Mesendoderm (in vitro differentiated cells): ENCODE data around the gene CSNK1G3.

Source experiments
- DNase-seq: peaks from one replicate; pipeline ENCODE4 v3.0.0; 2013
- H2AK5ac ChIP-seq: 2 replicates; pipeline ENCODE4 v1.6.1; 2013; ENCODE audit warnings: low read length, inconsistent platforms
- H2BK120ac ChIP-seq: 2 replicates; pipeline ENCODE4 v1.6.1; 2013; ENCODE audit warnings: low read depth, mild to moderate bottlenecking, low read length, moderate library complexity, mixed read lengths
- H2BK15ac ChIP-seq: replicated peaks from 2 replicates; pipeline ENCODE4 v1.6.1; 2013; ENCODE audit warnings: low read depth, mild to moderate bottlenecking, moderate library complexity
- H2BK5ac ChIP-seq: 2 replicates; pipeline ENCODE4 v1.6.1; 2013; ENCODE audit warnings: low read length, inconsistent platforms
- H3K18ac ChIP-seq: 2 replicates; pipeline ENCODE4 v1.6.1; 2013; ENCODE audit warnings: mild to moderate bottlenecking, low read length, mixed read lengths
- H3K23ac ChIP-seq: one replicate; pipeline ENCODE4 v1.6.1; 2013; ENCODE audit warnings: low read length
- H3K27ac ChIP-seq: 2 replicates; pipeline ENCODE4 v1.5.1; 2013; ENCODE audit warnings: low read depth, mild to moderate bottlenecking, inconsistent platforms, low read length, moderate library complexity
- H3K27me3 ChIP-seq: 2 replicates; pipeline ENCODE4 v1.6.1; 2013; ENCODE audit warnings: low read length, control low read depth, mild to moderate bottlenecking, inconsistent platforms; ENCODE audit not compliant: insufficient read depth, poor library complexity
- H3K36me3 ChIP-seq: 2 replicates; pipeline ENCODE4 v1.6.1; 2013; ENCODE audit warnings: low read length, inconsistent platforms; ENCODE audit not compliant: control insufficient read depth, insufficient read depth
- H3K4ac ChIP-seq: one replicate; pipeline ENCODE4 v1.6.1; 2013; ENCODE audit warnings: low read depth, mild to moderate bottlenecking, low read length, moderate library complexity
- H3K4me1 ChIP-seq: 2 replicates; pipeline ENCODE4 v1.6.1; 2013; ENCODE audit warnings: low read depth, low read length, inconsistent platforms; ENCODE audit not compliant: control insufficient read depth
- H3K4me2 ChIP-seq: 2 replicates; pipeline ENCODE4 v1.6.1; 2013; ENCODE audit warnings: low read length
- H3K4me3 ChIP-seq: 2 replicates; pipeline ENCODE4 v1.5.1; 2013; ENCODE audit warnings: mild to moderate bottlenecking, low read length
- H3K56ac ChIP-seq: one replicate; pipeline ENCODE4 v1.6.1; 2013; ENCODE audit warnings: low read length
- H3K79me1 ChIP-seq: 2 replicates; pipeline ENCODE4 v1.6.1; 2013; ENCODE audit warnings: low read length, inconsistent platforms
- H3K79me2 ChIP-seq: 2 replicates; pipeline ENCODE4 v1.6.1; 2013; ENCODE audit warnings: mild to moderate bottlenecking, low read length; ENCODE audit not compliant: control insufficient read depth, insufficient read depth
- H3K9ac ChIP-seq: 2 replicates; pipeline ENCODE4 v1.6.1; 2013; ENCODE audit warnings: low read length, inconsistent platforms
- H4K5ac ChIP-seq: one replicate; pipeline ENCODE4 v1.6.1; 2013; ENCODE audit warnings: low read length
- H4K8ac ChIP-seq: one replicate; pipeline ENCODE4 v1.6.1; 2013; ENCODE audit warnings: low read depth, mild to moderate bottlenecking, control low read depth, low read length, moderate library complexity
- WGBS: extraction: QIAGEN DNeasy Blood & Tissue Kit; methylation state at CpG from one replicate; pipeline ENCODE4 v1.1.7; 2013; ENCODE audit warnings: low lambda C conversion rate, missing lambda C conversion rate; ENCODE audit not compliant: insufficient coverage; ENCODE audit errors: extremely low coverage; 5-methylcytosine and 5-hydroxymethylcytosine counted together

CSNK1G3 gene

GRCh38 chr5:123476731-123477130 lies 35.2 kb upstream of the CSNK1G3 start:
- Histone ChIP-seq H3K18ac (no peak overlapping the region), H3K36me3 (no peaks in the 10 kb centered on the region), H3K9ac (no peak overlapping the region), H4K8ac (no peak overlapping the region), H3K4ac (no peak overlapping the region), H2BK15ac (no peak overlapping the region), H2BK5ac (no peak overlapping the region), H3K79me2 (no peaks in the 10 kb centered on the region), H3K27ac (no peak overlapping the region), H3K4me3 (no peak overlapping the region), H3K4me2 (no peak overlapping the region), H3K79me1 (no peaks in the 10 kb centered on the region), H3K4me1 (no peaks in the 10 kb centered on the region), H3K23ac (no peak overlapping the region), H3K56ac (no peak overlapping the region), H2AK5ac (no peak overlapping the region), H4K5ac (no peak overlapping the region), H3K27me3 (no peaks in the 10 kb centered on the region), H2BK120ac (no peak overlapping the region)
- WGBS: no CpG with 5 or more reads among the region's 1 CpG
- no peak for DNase-seq

- H3K36me3 ChIP-seq: no peaks in the 10 kb centered on the region
- H3K4me3 ChIP-seq: no peak overlapping the region
- H3K18ac ChIP-seq: no peak overlapping the region
- H3K79me2 ChIP-seq: no peaks in the 10 kb centered on the region
- H4K8ac ChIP-seq: no peak overlapping the region
- H3K4ac ChIP-seq: no peak overlapping the region
- H2BK15ac ChIP-seq: no peak overlapping the region
- no peak overlapping the region for H2AK5ac ChIP-seq
- no peaks in the 10 kb centered on the region for H3K4me1 ChIP-seq
- DNase-seq: no peak
- H2BK120ac ChIP-seq: no peak overlapping the region
- no CpG with 5 or more reads among the region's 1 CpG for WGBS
- H3K56ac ChIP-seq: no peak overlapping the region
- no peak overlapping the region for H3K27ac ChIP-seq
- no peaks in the 10 kb centered on the region for H3K27me3 ChIP-seq
- no peak overlapping the region for H3K23ac ChIP-seq
- H3K4me2 ChIP-seq: no peak overlapping the region
- H3K79me1 ChIP-seq: no peaks in the 10 kb centered on the region
- H4K5ac ChIP-seq: no peak overlapping the region
- no peak overlapping the region for H2BK5ac ChIP-seq
- H3K9ac ChIP-seq: no peak overlapping the region
Measured at GRCh38 chr5:123478546-123478945, 33.4 kb upstream of the CSNK1G3 start.

- no peak overlapping the region for H3K4me2 ChIP-seq
- H3K4ac ChIP-seq: no peak overlapping the region
- no peak overlapping the region for H2BK120ac ChIP-seq
- no peaks in the 10 kb centered on the region for H3K79me2 ChIP-seq
- H3K79me1 ChIP-seq: no peaks in the 10 kb centered on the region
- H3K36me3 ChIP-seq: no peaks in the 10 kb centered on the region
- WGBS: no CpG with 5 or more reads among the region's 4 CpGs
- no peak overlapping the region for H3K23ac ChIP-seq
- no peak overlapping the region for H2AK5ac ChIP-seq
- no peak overlapping the region for H4K8ac ChIP-seq
- H3K56ac ChIP-seq: no peak overlapping the region
- no peak overlapping the region for H3K4me3 ChIP-seq
- no peak overlapping the region for H2BK15ac ChIP-seq
- H3K18ac ChIP-seq: no peak overlapping the region
- no peaks in the 10 kb centered on the region for H3K27me3 ChIP-seq
- no peak overlapping the region for H4K5ac ChIP-seq
- H3K27ac ChIP-seq: no peak overlapping the region
- no peak for DNase-seq
- H3K4me1 ChIP-seq: no peaks in the 10 kb centered on the region
- H2BK5ac ChIP-seq: no peak overlapping the region
- no peak overlapping the region for H3K9ac ChIP-seq
Measured at GRCh38 chr5:123482258-123482657, 29.7 kb upstream of the CSNK1G3 start.

- no peak overlapping the region for H3K4me2 ChIP-seq
- no peak overlapping the region for H3K56ac ChIP-seq
- no peak overlapping the region for H4K5ac ChIP-seq
- no peaks in the 10 kb centered on the region for H3K79me2 ChIP-seq
- no peak overlapping the region for H3K4ac ChIP-seq
- H2AK5ac ChIP-seq: no peak overlapping the region
- H3K4me1 ChIP-seq: no peaks in the 10 kb centered on the region
- H3K23ac ChIP-seq: no peak overlapping the region
- H3K36me3 ChIP-seq: no peaks in the 10 kb centered on the region
- H2BK120ac ChIP-seq: no peak overlapping the region
- no peak overlapping the region for H4K8ac ChIP-seq
- H2BK5ac ChIP-seq: no peak overlapping the region
- no peaks in the 10 kb centered on the region for H3K27me3 ChIP-seq
- no peak overlapping the region for H3K18ac ChIP-seq
- no peaks in the 10 kb centered on the region for H3K79me1 ChIP-seq
- peak; percentile 68 for DNase-seq
- H2BK15ac ChIP-seq: no peak overlapping the region
- H3K4me3 ChIP-seq: no peak overlapping the region
- no peak overlapping the region for H3K9ac ChIP-seq
- no peak overlapping the region for H3K27ac ChIP-seq
Measured at GRCh38 chr5:123483446-123484077, 28.4 kb upstream of the CSNK1G3 start.

- H3K56ac ChIP-seq: no peak overlapping the region
- H2BK120ac ChIP-seq: no peak overlapping the region
- H3K36me3 ChIP-seq: no peaks in the 10 kb centered on the region
- H2BK15ac ChIP-seq: no peak overlapping the region
- no peak overlapping the region for H3K23ac ChIP-seq
- no peaks in the 10 kb centered on the region for H3K4me1 ChIP-seq
- H3K79me2 ChIP-seq: no peaks in the 10 kb centered on the region
- H4K5ac ChIP-seq: no peak overlapping the region
- H3K27ac ChIP-seq: no peak overlapping the region
- no CpG with 5 or more reads among the region's 2 CpGs for WGBS
- no peaks in the 10 kb centered on the region for H3K79me1 ChIP-seq
- H2AK5ac ChIP-seq: no peak overlapping the region
- H3K27me3 ChIP-seq: no peaks in the 10 kb centered on the region
- no peak overlapping the region for H3K4me2 ChIP-seq
- no peak overlapping the region for H4K8ac ChIP-seq
- H3K4ac ChIP-seq: no peak overlapping the region
- no peak overlapping the region for H3K9ac ChIP-seq
- DNase-seq: peak; percentile 19
- no peak overlapping the region for H3K18ac ChIP-seq
- H2BK5ac ChIP-seq: no peak overlapping the region
- H3K4me3 ChIP-seq: no peak overlapping the region
Measured at GRCh38 chr5:123485275-123485674, 26.7 kb upstream of the CSNK1G3 start.

- no peak overlapping the region for H4K8ac ChIP-seq
- no CpG with 5 or more reads among the region's 7 CpGs for WGBS
Measured at GRCh38 chr5:123486951-123487655, 24.9 kb upstream of the CSNK1G3 start.

More at GRCh38 chr5:123486951-123487655, 24.9 kb upstream of the CSNK1G3 start:
- Histone ChIP-seq H3K79me1 (no peaks in the 10 kb centered on the region), H2BK15ac (no peak overlapping the region), H3K79me2 (no peaks in the 10 kb centered on the region), H3K9ac (no peak overlapping the region), H3K27ac (no peak overlapping the region), H2BK5ac (no peak overlapping the region), H4K5ac (no peak overlapping the region), H3K56ac (no peak overlapping the region), H2BK120ac (no peak overlapping the region), H3K27me3 (no peaks in the 10 kb centered on the region), H3K4me3 (no peak overlapping the region), H3K4me2 (no peak overlapping the region), H3K36me3 (no peaks in the 10 kb centered on the region), H3K18ac (no peak overlapping the region), H3K23ac (no peak overlapping the region), H3K4me1 (no peaks in the 10 kb centered on the region), H3K4ac (no peak overlapping the region), H2AK5ac (no peak overlapping the region)
- DNase-seq: no peak
